Stimulated activated memory B cell treated with anti-CD40 and anti-IgM and Interleukin-4, amounts not matched to agents 10 μg/mL and 1 μg/mL and 100 μg/mL, for 72 hours (primary cell): ENCODE data around the gene SVOPL.

Source experiments
- ATAC-seq: fragments of 150-1000 bp; cut with Tn5 transposase; 2 replicates; pipeline ENCODE4 v1.10.0; 2021
- H3K27ac Mint-ChIP-seq: one replicate; pipeline ENCODE4 v1.8.0; 2022; ENCODE audit warnings: mild to moderate bottlenecking, mixed read lengths
- H3K27me3 Mint-ChIP-seq: one replicate; pipeline ENCODE4 v1.8.0; 2022; ENCODE audit warnings: mixed read lengths
- H3K36me3 Mint-ChIP-seq: one replicate; pipeline ENCODE4 v1.8.0; 2022; ENCODE audit warnings: mixed read lengths
- H3K4me1 Mint-ChIP-seq: one replicate; pipeline ENCODE4 v1.8.0; 2022; ENCODE audit warnings: mixed read lengths
- H3K4me3 Mint-ChIP-seq: one replicate; pipeline ENCODE4 v1.8.0; 2022; ENCODE audit warnings: mild to moderate bottlenecking, moderate library complexity, mixed read lengths
- H3K9me3 Mint-ChIP-seq: one replicate; pipeline ENCODE4 v1.8.0; 2022; ENCODE audit warnings: mixed read lengths

The SVOPL gene

DNA sequence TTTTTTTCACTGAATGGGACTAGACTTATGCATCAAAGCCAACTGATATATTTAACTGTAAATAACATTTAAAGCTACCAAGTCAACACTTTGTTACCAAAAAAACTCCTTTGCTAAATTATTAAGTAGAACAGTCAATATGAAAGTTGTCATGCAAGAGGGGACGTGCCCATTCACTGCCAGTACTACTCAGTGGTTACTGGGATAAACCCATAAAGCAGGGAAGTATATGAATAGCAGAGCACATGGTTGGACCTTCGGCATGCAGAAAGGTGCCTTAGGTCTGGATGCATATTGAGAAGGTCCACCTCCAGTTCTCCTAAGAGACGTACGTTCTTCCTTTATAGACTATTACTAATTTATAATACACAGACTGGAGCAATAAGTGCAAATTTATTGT, 120.1 kb downstream of the SVOPL start:
- H3K36me3 Mint-ChIP-seq: peaks cover 71% of the 10 kb centered on the region
- no peak overlapping the region for H3K27ac Mint-ChIP-seq
- ATAC-seq: no peak
- no peak overlapping the region for H3K4me3 Mint-ChIP-seq
- H3K27me3 Mint-ChIP-seq: no peaks in the 10 kb centered on the region
- H3K9me3 Mint-ChIP-seq: no peaks in the 10 kb centered on the region
- no peaks in the 10 kb centered on the region for H3K4me1 Mint-ChIP-seq

DNA sequence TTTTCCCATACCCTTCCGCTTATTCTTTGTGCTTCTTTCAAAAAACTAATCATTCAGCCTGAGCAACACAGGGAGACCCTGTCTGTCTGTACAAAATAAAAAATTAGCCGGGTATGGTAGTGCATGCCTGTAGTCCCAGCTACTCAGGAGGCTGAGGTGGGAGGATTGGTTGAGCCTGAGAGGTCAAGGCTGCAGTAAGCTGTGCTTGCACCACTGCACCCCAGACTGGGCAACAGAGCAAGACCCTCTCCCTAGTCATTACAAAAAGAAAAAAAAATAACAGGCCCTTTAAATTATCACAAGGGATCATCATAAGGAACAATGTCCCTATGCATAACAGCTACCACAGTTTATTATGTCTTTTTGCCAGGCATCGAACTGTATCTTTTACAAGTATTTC, 121.5 kb downstream of the SVOPL start:
- ATAC-seq: no peak
- Mint-ChIP-seq H3K4me1 (no peaks in the 10 kb centered on the region), H3K9me3 (no peaks in the 10 kb centered on the region), H3K36me3 (peaks cover 66% of the 10 kb centered on the region), H3K27ac (no peak overlapping the region), H3K4me3 (no peak overlapping the region), H3K27me3 (no peaks in the 10 kb centered on the region)

DNA sequence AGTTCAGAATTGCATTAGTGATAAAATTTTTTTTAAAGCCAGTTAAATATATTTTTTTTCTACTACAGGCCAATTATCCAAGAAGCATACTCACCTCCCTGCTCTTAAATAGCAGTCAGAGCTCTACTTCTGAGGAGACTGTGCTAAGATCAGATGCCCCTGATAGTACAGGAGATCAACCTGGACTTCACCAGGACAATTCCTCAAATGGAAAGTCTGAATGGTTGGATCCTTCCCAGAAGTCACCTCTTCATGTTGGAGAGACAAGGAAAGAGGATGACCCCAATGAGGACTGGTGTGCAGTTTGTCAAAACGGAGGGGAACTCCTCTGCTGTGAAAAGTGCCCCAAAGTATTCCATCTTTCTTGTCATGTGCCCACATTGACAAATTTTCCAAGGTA, 122.0 kb downstream of the SVOPL start:
- Mint-ChIP-seq H3K27me3 (no peaks in the 10 kb centered on the region), H3K27ac (no peak overlapping the region), H3K4me3 (no peak overlapping the region), H3K4me1 (no peaks in the 10 kb centered on the region), H3K36me3 (peaks cover 63% of the 10 kb centered on the region), H3K9me3 (no peaks in the 10 kb centered on the region)
- ATAC-seq: no peak

DNA sequence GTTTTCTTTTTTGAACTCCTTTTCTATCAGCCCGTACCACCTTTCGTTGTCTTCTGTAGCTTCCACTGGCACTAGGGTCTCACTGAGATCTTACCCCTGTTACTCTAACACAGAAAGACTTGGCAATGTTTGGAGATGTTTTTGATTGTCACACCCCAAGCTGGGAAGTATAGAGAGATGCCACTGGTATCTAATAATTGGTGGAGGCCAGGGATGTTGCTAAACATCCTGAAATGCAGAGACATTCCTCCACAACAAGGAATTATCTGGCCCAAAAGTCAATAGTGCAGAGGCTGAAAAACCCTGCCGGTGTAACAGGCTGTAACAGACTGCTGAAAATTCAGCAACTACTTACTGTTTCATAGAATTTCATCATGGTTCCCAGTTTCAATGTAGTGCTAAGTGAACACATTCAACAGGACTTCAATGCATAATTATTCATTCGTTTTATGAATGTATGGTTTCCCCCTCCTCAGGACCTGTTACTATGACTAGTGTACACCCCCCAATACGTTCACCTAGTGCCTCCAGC, 125.2 kb downstream of the SVOPL start:
- no peak for ATAC-seq
- Mint-ChIP-seq H3K9me3 (no peaks in the 10 kb centered on the region), H3K4me1 (no peaks in the 10 kb centered on the region), H3K27ac (no peak overlapping the region), H3K27me3 (no peaks in the 10 kb centered on the region), H3K36me3 (peaks cover 68% of the 10 kb centered on the region), H3K4me3 (no peak overlapping the region)

DNA sequence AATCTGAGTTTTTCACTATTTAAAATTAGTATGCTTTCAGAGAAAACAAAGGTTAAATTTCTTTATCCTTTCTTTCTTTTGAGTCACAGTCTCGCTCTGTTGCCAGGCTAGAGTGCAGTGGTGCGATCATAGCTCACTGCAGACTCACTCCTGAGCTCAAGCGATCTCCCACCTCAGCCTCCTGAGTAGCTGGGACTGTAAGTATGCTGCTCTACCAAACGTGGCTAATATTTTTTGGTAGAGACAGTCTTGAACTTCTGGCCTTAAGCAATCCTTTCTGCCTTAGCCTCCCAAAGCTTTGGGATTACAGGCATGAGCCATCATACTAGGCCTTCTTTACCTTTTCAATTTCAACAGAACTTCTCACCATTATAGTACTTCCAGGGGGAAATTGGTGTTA, 127.4 kb downstream of the SVOPL start:
- H3K4me1 Mint-ChIP-seq: no peaks in the 10 kb centered on the region
- no peak for ATAC-seq
- peaks cover 74% of the 10 kb centered on the region for H3K36me3 Mint-ChIP-seq
- no peak overlapping the region for H3K4me3 Mint-ChIP-seq
- no peaks in the 10 kb centered on the region for H3K9me3 Mint-ChIP-seq
- H3K27me3 Mint-ChIP-seq: no peaks in the 10 kb centered on the region
- H3K27ac Mint-ChIP-seq: no peak overlapping the region

DNA sequence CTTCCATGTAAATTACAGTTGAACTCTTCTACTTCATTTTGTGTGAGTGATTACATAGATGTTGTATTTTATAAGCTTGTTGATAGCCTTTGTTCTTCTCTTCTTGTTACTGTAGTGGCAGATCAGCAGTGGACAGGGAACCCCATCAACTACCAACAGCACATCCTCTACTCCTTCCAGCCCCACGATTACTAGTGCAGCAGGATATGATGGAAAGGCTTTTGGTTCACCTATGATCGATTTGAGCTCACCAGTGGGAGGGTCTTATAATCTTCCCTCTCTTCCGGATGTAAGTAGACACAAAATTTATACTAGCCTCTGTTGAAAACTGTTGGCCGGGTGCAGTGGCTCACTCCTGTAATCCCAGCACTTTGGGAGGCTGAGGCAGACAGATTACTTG, 130.4 kb downstream of the SVOPL start:
- Mint-ChIP-seq H3K9me3 (peaks cover 4% of the 10 kb centered on the region), H3K27ac (no peak overlapping the region), H3K4me1 (no peaks in the 10 kb centered on the region), H3K36me3 (peaks cover 75% of the 10 kb centered on the region), H3K27me3 (no peaks in the 10 kb centered on the region), H3K4me3 (no peak overlapping the region)
- ATAC-seq: no peak

DNA sequence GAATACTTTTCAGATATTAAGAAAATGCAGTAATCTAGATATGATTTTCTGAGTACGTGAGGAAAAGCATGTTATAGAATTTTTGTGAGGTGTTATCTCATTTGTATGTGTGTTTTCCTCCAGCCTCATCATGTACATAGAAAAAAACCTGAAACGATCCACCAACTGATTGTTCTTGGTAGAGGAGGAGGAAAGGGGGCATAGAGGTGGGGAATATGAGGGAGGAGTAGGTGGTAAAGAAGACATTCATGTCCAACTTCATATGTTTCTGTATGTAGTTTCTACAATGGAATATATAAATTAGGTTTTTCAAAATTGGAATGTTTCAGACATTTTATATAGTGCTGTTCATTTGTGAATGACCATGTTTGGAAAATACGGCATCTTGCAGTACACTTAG, 131.7 kb downstream of the SVOPL start:
- H3K27me3 Mint-ChIP-seq: no peaks in the 10 kb centered on the region
- H3K4me3 Mint-ChIP-seq: no peak overlapping the region
- H3K4me1 Mint-ChIP-seq: no peaks in the 10 kb centered on the region
- no peak for ATAC-seq
- H3K36me3 Mint-ChIP-seq: peaks cover 83% of the 10 kb centered on the region
- H3K27ac Mint-ChIP-seq: no peak overlapping the region
- peaks cover 15% of the 10 kb centered on the region for H3K9me3 Mint-ChIP-seq

DNA sequence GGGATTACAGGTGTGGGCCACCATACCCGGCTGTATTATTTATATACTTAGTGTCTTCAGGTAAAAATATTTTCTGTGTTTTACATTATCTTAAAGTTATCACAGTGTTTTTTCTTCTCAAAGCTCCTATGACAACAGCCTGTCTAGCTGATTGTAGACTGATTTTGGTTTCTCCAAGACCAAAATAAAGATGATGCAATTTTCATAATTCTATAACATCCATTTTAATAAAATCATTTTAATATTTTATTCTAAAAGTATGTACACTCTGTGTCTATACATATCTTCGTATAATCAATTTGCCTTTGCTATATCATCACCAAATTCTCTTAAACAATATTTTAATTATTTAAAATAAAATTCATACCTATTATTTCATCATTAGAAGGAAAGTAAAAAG, 132.5 kb downstream of the SVOPL start:
- H3K36me3 Mint-ChIP-seq: peaks cover 83% of the 10 kb centered on the region

DNA sequence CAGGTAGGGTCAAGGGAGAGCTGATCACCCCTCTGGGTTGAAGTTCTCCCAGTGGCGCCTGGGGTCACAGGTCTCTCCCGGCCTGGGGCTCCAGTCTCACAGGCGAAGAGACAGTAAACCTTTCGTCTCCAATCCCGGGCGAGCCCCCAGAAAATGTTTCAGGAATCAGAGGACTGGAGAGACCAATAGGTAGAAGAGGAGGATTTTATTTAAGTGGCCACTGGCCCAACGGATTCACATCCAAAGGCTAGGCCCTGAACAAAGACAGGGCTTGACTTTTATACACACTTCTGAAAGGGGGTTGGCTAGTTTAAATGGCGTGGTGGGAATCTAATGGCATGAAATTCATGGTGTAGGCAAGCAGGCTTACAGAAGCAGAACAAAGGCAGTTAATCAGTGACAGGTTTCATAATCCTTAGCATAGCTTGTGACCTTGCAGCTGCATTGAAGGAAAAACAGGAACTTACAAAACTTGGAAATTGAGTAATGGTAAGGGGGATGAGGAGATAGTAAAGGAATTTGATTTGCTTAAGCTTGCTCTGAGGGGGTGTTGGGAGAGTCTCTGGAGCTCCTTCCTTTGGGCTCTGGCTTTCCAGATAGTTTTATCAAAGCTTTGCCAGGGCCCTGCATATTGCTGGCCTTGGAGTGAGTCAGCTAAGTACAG, 135.6 kb downstream of the SVOPL start:
- Mint-ChIP-seq H3K4me3 (no peak overlapping the region), H3K27ac (no peak overlapping the region), H3K9me3 (peaks cover 30% of the 10 kb centered on the region), H3K27me3 (no peaks in the 10 kb centered on the region), H3K4me1 (no peaks in the 10 kb centered on the region), H3K36me3 (peaks cover 91% of the 10 kb centered on the region)
- no peak for ATAC-seq

More for the DNA sequence above, 132.5 kb downstream of the SVOPL start:
- no peak overlapping the region for H3K27ac Mint-ChIP-seq
- peaks cover 21% of the 10 kb centered on the region for H3K9me3 Mint-ChIP-seq
- ATAC-seq: no peak
- H3K4me1 Mint-ChIP-seq: no peaks in the 10 kb centered on the region
- no peaks in the 10 kb centered on the region for H3K27me3 Mint-ChIP-seq
- H3K4me3 Mint-ChIP-seq: no peak overlapping the region

DNA sequence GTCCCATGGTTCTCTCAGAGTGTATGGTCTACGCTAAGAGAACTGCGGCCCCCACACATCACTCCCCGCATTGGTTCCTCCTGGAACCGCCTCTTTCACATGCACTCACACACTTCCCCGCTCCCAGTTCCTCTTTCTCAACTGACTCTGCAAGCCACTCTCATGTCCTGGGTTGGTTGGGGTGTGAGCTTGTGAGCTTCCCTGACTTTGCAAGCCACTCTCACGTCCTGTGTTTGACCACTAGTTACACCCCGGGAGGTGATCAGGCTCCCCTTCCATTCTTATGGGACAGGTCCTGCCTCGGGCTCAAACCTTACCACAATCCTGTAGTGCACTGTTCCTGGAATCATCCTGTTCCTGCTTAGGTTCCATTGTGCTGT, 136.1 kb downstream of the SVOPL start:
- Mint-ChIP-seq H3K9me3 (peaks cover 30% of the 10 kb centered on the region), H3K27me3 (no peaks in the 10 kb centered on the region), H3K27ac (no peak overlapping the region), H3K36me3 (peaks cover 91% of the 10 kb centered on the region), H3K4me1 (no peaks in the 10 kb centered on the region), H3K4me3 (no peak overlapping the region)
- no peak for ATAC-seq

DNA sequence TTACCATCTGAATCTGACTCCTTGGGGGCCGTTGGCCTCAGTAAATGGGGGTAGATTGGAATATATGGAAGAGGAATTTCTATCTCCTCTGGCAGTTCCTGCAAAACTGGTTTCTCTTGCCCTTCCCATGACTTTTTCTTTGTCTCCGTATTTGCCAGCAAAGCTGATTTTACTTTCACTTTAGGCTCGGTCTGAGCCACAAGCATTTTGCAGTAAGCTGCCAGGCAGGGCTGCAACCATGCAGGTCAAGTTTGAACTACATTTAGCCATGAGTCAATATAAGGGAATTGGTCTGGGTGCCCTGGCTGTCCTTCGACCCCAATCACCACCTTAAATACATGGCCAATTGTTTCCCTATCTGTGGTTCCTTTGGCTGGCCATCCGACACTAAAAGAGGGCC, 136.8 kb downstream of the SVOPL start:
- no peak overlapping the region for H3K27ac Mint-ChIP-seq
- no peaks in the 10 kb centered on the region for H3K27me3 Mint-ChIP-seq
- H3K36me3 Mint-ChIP-seq: peaks cover 91% of the 10 kb centered on the region
- ATAC-seq: no peak
- H3K4me3 Mint-ChIP-seq: no peak overlapping the region
- peaks cover 30% of the 10 kb centered on the region for H3K9me3 Mint-ChIP-seq
- no peaks in the 10 kb centered on the region for H3K4me1 Mint-ChIP-seq

DNA sequence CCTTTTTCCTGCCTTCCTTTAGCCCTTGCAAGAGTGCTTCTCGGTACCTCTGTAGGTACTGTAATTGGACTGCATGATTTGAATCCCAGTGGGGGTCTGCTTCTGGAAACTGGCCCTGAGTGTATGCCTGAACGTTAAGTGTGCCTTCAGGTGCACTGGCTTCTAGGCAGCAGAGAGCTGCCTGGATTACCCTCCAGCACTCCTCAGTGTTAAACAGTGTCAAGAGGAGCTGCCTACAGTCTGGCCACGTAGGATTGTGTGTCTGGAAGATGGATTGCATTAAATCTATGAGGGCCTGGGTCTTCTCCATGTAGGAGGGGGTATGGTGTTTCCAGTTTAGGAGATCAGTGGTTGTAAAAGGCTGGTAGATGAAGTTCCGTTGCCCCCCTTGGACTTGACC, 137.4 kb downstream of the SVOPL start:
- H3K36me3 Mint-ChIP-seq: peaks cover 91% of the 10 kb centered on the region
- H3K4me1 Mint-ChIP-seq: no peaks in the 10 kb centered on the region
- H3K4me3 Mint-ChIP-seq: no peak overlapping the region
- H3K9me3 Mint-ChIP-seq: peaks cover 31% of the 10 kb centered on the region
- no peak overlapping the region for H3K27ac Mint-ChIP-seq
- no peaks in the 10 kb centered on the region for H3K27me3 Mint-ChIP-seq
- no peak for ATAC-seq

DNA sequence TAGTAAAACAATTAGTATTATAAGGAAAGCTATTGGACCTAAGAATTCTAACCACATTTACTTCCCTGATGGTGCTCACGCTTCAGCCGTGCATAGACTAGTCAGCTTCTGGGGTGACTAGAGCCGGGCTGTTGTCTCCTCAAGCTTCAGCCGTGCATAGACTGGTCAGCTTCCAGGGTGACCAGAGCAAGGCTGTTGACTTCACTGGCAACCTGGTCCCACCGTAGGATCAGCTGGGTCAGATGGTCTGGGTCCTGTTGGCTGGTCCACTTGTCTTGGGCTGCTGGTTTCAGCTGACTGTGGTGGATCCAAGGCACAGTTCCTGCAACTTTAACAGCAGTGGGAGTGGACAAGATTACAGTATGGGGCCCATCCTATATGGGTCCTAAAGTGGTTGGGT, 141.7 kb downstream of the SVOPL start:
- no peak for ATAC-seq
- peaks cover 29% of the 10 kb centered on the region for H3K9me3 Mint-ChIP-seq
- H3K36me3 Mint-ChIP-seq: peaks cover 100% of the 10 kb centered on the region
- H3K4me3 Mint-ChIP-seq: no peak overlapping the region
- H3K27me3 Mint-ChIP-seq: no peaks in the 10 kb centered on the region
- H3K27ac Mint-ChIP-seq: no peak overlapping the region
- no peaks in the 10 kb centered on the region for H3K4me1 Mint-ChIP-seq

DNA sequence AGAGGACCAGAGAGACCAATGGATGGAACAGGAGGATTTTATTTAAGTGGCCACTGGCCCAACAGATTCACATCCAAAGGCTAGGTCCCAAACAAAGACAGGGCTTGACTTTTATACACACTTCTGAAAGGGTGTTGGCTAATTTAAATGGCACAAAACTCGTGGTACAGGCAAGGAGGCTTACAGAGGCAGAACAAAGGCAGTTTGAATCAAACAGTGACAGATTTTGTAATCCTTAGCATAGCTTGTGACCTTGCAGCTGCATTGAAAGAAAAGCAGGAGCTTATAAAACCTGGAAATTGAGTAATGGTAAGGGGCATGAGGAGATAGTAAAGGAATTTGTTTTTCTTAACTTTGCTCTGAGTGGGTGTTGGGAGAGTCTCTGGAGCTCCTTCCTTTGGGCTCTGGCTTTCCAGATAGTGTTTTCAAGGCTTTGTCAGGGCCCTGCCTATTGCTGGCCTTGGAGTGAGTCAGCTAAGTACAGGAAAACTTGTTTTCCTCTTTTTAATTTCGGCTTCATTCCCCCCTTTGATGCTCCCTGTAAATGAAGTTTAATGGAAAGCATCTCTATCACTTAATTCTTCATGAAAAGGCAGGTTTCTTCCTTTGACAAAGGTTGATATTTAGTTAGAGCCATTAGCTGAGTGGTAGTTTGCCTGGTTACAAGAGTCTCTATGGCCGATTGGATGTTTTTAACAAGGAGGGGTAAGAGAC, 144.2 kb downstream of the SVOPL start:
- no peak for ATAC-seq
- no peaks in the 10 kb centered on the region for H3K27me3 Mint-ChIP-seq
- H3K4me1 Mint-ChIP-seq: no peaks in the 10 kb centered on the region
- no peak overlapping the region for H3K27ac Mint-ChIP-seq
- peaks cover 97% of the 10 kb centered on the region for H3K36me3 Mint-ChIP-seq
- H3K9me3 Mint-ChIP-seq: peaks cover 15% of the 10 kb centered on the region
- no peak overlapping the region for H3K4me3 Mint-ChIP-seq

DNA sequence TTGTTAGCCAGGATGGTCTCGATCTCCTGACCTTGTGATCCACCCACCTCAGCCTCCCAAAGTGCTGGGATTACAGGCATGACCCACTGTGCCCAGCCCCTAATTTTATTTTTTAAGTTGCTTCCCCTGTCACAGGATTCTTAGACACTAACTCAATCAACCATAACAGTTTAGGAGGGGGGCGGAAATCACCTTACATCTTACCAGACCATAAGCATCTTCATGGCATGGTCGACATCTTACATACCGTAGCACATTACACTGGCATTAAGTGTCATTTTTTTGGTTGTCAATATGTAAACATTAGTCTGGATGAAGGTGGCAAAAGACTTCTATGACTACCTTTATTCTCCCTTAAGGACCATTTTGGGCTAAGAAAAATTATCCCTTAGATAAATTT, 145.5 kb downstream of the SVOPL start:
- H3K36me3 Mint-ChIP-seq: peaks cover 94% of the 10 kb centered on the region
- H3K27me3 Mint-ChIP-seq: no peaks in the 10 kb centered on the region

DNA sequence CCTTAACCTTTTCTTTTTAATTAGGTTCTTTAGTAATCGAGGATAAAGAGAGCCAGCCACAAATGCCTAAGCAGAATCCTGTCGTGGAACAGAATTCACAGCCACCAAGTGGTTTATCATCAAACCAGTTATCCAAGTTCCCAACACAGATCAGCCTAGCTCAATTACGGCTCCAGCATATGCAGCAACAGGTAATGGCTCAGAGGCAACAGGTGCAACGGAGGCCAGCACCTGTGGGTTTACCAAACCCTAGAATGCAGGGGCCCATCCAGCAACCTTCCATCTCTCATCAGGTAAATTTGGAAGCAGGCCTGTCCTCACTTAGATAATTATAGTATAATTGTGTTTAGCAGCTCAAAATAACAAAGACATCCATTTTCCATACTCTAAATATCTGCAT, 146.5 kb downstream of the SVOPL start:
- Mint-ChIP-seq H3K36me3 (peaks cover 94% of the 10 kb centered on the region), H3K27ac (no peak overlapping the region), H3K4me1 (no peaks in the 10 kb centered on the region), H3K27me3 (no peaks in the 10 kb centered on the region), H3K9me3 (peaks cover 19% of the 10 kb centered on the region), H3K4me3 (no peak overlapping the region)
- ATAC-seq: no peak

More for the DNA sequence above, 145.5 kb downstream of the SVOPL start:
- Mint-ChIP-seq H3K9me3 (peaks cover 13% of the 10 kb centered on the region), H3K4me3 (no peak overlapping the region), H3K4me1 (no peaks in the 10 kb centered on the region), H3K27ac (no peak overlapping the region)
- no peak for ATAC-seq
